Smooth muscle cell of the brain vasculature (primary cell): Measurements from ENCODE around the gene ZNG1B.
"Not testable (repeated sequence)": the region's sequence is repeated elsewhere in the genome, so short reads cannot be mapped to it uniquely, and the experiment has no call there.

Experiments used
- DNase-seq: peaks from one replicate; pipeline ENCODE4 v3.0.0-alpha.2; 2012; ENCODE audit warnings: low read depth, low spot score

ZNG1B gene

GRCh38 chr2:113503094-113504042 lies 65.9 kb downstream of the ZNG1B start:
- not testable (repeated sequence) for DNase-seq

GRCh38 chr2:113504081-113504480 lies 66.6 kb downstream of the ZNG1B start:
- not testable (repeated sequence) for DNase-seq

GRCh38 chr2:113507394-113508140 lies 70.1 kb downstream of the ZNG1B start:
- not testable (repeated sequence) for DNase-seq

GRCh38 chr2:113508187-113508586 lies 70.7 kb downstream of the ZNG1B start:
- DNase-seq, result not testable (repeated sequence)

GRCh38 chr2:113510913-113511312 lies 73.4 kb downstream of the ZNG1B start:
- DNase-seq, result not testable (repeated sequence)

- DNase-seq, result not testable (repeated sequence)
These were observed 74.4 kb downstream of the ZNG1B start for GRCh38 chr2:113511859-113512258.

- DNase-seq, result not testable (repeated sequence)
These were observed 78.0 kb downstream of the ZNG1B start for GRCh38 chr2:113515457-113515856.

GRCh38 chr2:113515995-113516394 lies 78.5 kb downstream of the ZNG1B start:
- not testable (repeated sequence) for DNase-seq

GRCh38 chr2:113517025-113517424 lies 79.5 kb downstream of the ZNG1B start:
- not testable (repeated sequence) for DNase-seq

GRCh38 chr2:113520837-113521236 lies 83.3 kb downstream of the ZNG1B start:
- not testable (repeated sequence) for DNase-seq

GRCh38 chr2:113521492-113521891 lies 84.0 kb downstream of the ZNG1B start:
- DNase-seq, result not testable (repeated sequence)

- DNase-seq, result not testable (repeated sequence)
These were observed 87.5 kb downstream of the ZNG1B start for GRCh38 chr2:113524986-113525385.

- DNase-seq, result not testable (repeated sequence)
These were observed 90.0 kb downstream of the ZNG1B start for GRCh38 chr2:113527350-113528045.

- DNase-seq, result not testable (repeated sequence)
These were observed 90.6 kb downstream of the ZNG1B start for GRCh38 chr2:113528126-113528525.

- DNase-seq, result not testable (repeated sequence)
These were observed 91.4 kb downstream of the ZNG1B start for GRCh38 chr2:113528904-113529303.

GRCh38 chr2:113532991-113533390 lies 95.5 kb downstream of the ZNG1B start:
- not testable (repeated sequence) for DNase-seq

- DNase-seq, result not testable (repeated sequence)
These were observed 99.1 kb downstream of the ZNG1B start for GRCh38 chr2:113536573-113536972.

- not testable (repeated sequence) for DNase-seq
These were observed 103.3 kb downstream of the ZNG1B start for GRCh38 chr2:113540834-113541203.

- not testable (repeated sequence) for DNase-seq
These were observed 103.9 kb downstream of the ZNG1B start for GRCh38 chr2:113541204-113541975.

GRCh38 chr2:113541976-113542485 lies 104.5 kb downstream of the ZNG1B start:
- DNase-seq, result not testable (repeated sequence)

- DNase-seq, result not testable (repeated sequence)
These were observed 105.0 kb downstream of the ZNG1B start for GRCh38 chr2:113542529-113542928.
